PC-9 (cell line): ENCODE data around the gene FHL1. TPM values are rescaled to one million over a fixed set of nuclear protein-coding genes. Genes with fewer than 3 reads are reported as not detected.

Source experiments
- BruUV-seq: library from RNA; stranded (reverse); fragments of 400-500 nt; replicated peaks from 2 replicates; lab custom pipeline; 2021; lab: Mats Ljungman, UMichigan
- CTCF ChIA-PET: fragments of 300-600 bp; sonication (Branson Sonifier 250); formaldehyde crosslinking; loops from one replicate; lab custom pipeline; 2022; ENCODE audit warnings: antibody characterized with exemption; lab: Charles Lee
- POLR2A ChIA-PET: fragments of 300-600 bp; sonication (Branson Sonifier 250); formaldehyde crosslinking; loops from one replicate; lab custom pipeline; 2022; ENCODE audit warnings: antibody characterized with exemption; ENCODE audit not compliant: unreplicated experiment; lab: Charles Lee
- DNase-seq, 2 experiments: peaks; one replicate each; pipeline versions ENCODE4 v3.0.0 to v3.0.0-alpha.2; 2015 to 2022; ENCODE audit warnings: mixed read lengths in 1 of 2
- H2AFZ ChIP-seq: fragments of 200-600 bp; sonication (generic); 2 replicates; pipeline ENCODE4 v1.8.1; 2017; ENCODE audit warnings: antibody characterized with exemption
- H3F3A ChIP-seq: fragments of 200-600 bp; sonication (generic); 2 replicates; pipeline ENCODE4 v1.8.1; 2017; ENCODE audit warnings: antibody characterized with exemption, mild to moderate bottlenecking, low read depth; ENCODE audit not compliant: insufficient read depth
- H3K27ac ChIP-seq: fragments of 200-600 bp; sonication (generic); 2 replicates; pipeline ENCODE4 v1.6.1; 2016; ENCODE audit warnings: mixed run types
- H3K27me3 ChIP-seq: fragments of 200-600 bp; sonication (generic); 2 replicates; pipeline ENCODE4 v1.6.1; 2016; ENCODE audit warnings: low read depth, mixed run types; ENCODE audit not compliant: insufficient read depth
- H3K36me3 ChIP-seq: fragments of 200-600 bp; sonication (generic); 2 replicates; pipeline ENCODE4 v1.6.1; 2016; ENCODE audit warnings: low read depth, mixed run types
- H3K4me1 ChIP-seq: fragments of 200-600 bp; sonication (generic); replicated peaks from 2 replicates; pipeline ENCODE4 v1.6.1; 2016; ENCODE audit warnings: mixed run types; ENCODE audit not compliant: insufficient read depth
- H3K4me2 ChIP-seq: fragments of 200-600 bp; sonication (generic); 2 replicates; pipeline ENCODE4 v1.6.1; 2017; ENCODE audit warnings: mixed run types
- H3K4me3 ChIP-seq: fragments of 200-600 bp; sonication (generic); 2 replicates; pipeline ENCODE4 v1.6.1; 2016; ENCODE audit warnings: mixed run types
- H3K79me2 ChIP-seq: fragments of 200-600 bp; sonication (generic); 2 replicates; pipeline ENCODE4 v1.6.1; 2017; ENCODE audit warnings: low read depth, mixed run types
- H3K9me2 ChIP-seq: fragments of 200-600 bp; sonication (generic); 2 replicates; pipeline ENCODE4 v1.8.1; 2017; ENCODE audit warnings: mild to moderate bottlenecking; ENCODE audit not compliant: insufficient read depth
- H3K9me3 ChIP-seq: fragments of 200-600 bp; sonication (generic); 2 replicates; pipeline ENCODE4 v1.8.1; 2016; ENCODE audit warnings: low read depth; ENCODE audit not compliant: insufficient read depth
- H4K20me1 ChIP-seq: fragments of 200-600 bp; sonication (generic); 2 replicates; pipeline ENCODE4 v1.8.1; 2017; ENCODE audit not compliant: insufficient read depth
- CTCF ChIP-seq: fragments of 200-600 bp; sonication (generic); conservative IDR thresholded peaks from 2 replicates; pipeline ENCODE4 v1.6.1; 2017; ENCODE audit warnings: mixed run types, antibody characterized with exemption, mild to moderate bottlenecking, moderate library complexity
- EZH2 ChIP-seq: fragments of 200-600 bp; sonication (generic); IDR thresholded peaks from 2 replicates; pipeline ENCODE4 v1.8.0; 2017; ENCODE audit warnings: antibody characterized with exemption, low read depth
- intact Hi-C: fragments of 100-400 bp; cut with micrococcal nuclease; formaldehyde crosslinking; loops from one replicate; pipeline ENCODE4 v1.10.0; 2022; ENCODE audit not compliant: unreplicated experiment
- total RNA-seq: library from RNA; stranded (reverse); gene quantifications from 2 replicates; pipeline ENCODE4 v1.2.3, GENCODE V29; 2021

FHL1 gene
- total RNA-seq, 1 experiment from 2014 or later, result 0.65 TPM

DNA sequence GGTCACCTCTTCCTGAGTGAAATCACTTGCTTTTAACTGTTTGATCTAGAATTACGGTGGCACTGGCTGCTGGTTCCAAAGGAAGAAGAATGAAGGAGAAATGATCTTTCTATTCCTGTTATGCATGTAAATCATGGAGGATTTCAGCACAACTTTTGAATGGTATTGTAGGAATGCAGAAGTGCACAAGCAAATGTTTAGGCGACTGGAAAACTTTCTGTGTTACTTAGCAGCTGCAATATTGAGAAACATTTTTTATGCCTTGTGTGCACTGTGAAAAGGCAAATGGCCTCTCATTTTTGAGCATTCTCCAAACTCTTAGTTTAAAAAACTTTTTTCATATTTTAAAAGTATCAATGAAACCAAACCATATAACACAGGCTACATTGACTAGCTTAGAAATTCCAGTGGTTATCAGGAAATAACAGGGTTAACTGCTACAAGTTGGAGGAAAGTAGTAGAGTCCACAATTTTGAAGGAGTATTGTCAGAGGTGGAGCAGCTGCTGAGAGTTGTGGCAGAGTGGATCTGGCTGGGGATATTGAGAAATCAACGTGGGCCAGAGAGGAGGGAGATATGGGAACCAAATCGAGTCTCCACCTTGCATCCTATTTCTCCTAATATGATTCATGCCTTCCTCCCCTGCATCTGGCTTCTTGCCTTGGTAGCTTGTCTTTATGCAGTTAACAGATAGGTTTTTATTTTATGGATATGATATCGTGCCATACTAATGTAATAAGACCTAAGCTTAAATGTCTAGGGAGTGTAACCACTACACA lies 32.0 kb upstream of the FHL1 start:
- ChIA-PET CTCF (no interaction called here), POLR2A (no interaction called here)
- Histone ChIP-seq H3F3A (no peaks in the 10 kb centered on the region), H2AFZ (no peak overlapping the region), H3K4me1 (no peaks in the 10 kb centered on the region), H3K4me3 (no peak overlapping the region), H3K27me3 (no peaks in the 10 kb centered on the region), H3K9me2 (no peaks in the 10 kb centered on the region), H3K36me3 (no peaks in the 10 kb centered on the region), H3K79me2 (no peaks in the 10 kb centered on the region), H3K9me3 (no peaks in the 10 kb centered on the region; the same call in 1 of the 2 replicates), H3K27ac (no peak overlapping the region), H4K20me1 (no peaks in the 10 kb centered on the region), H3K4me2 (no peak overlapping the region)
- no TSS peak for BruUV-seq
- intact Hi-C loops, result no loop called here
- TF ChIP-seq EZH2 (no peak), CTCF (no peak)
- no peak for DNase-seq

GRCh38 chrX:136115904-136116297 lies 31.4 kb upstream of the FHL1 start:
- H2AFZ ChIP-seq, result no peak overlapping the region
- no peak overlapping the region for H3K27ac ChIP-seq
- no TSS peak for BruUV-seq
- no peaks in the 10 kb centered on the region for H3K9me2 ChIP-seq
- H3K9me3 ChIP-seq, result peaks cover 3% of the 10 kb centered on the region; the same call in 1 of the 2 replicates
- intact Hi-C loops, result no loop called here
- ChIA-PET POLR2A (no interaction called here), CTCF (no interaction called here)
- H3K4me1 ChIP-seq, result no peaks in the 10 kb centered on the region
- no peaks in the 10 kb centered on the region for H3F3A ChIP-seq
- no peaks in the 10 kb centered on the region for H3K36me3 ChIP-seq
- H3K27me3 ChIP-seq, result no peaks in the 10 kb centered on the region
- no peak for DNase-seq
- H4K20me1 ChIP-seq, result no peaks in the 10 kb centered on the region
- no peak overlapping the region for H3K4me3 ChIP-seq
- H3K79me2 ChIP-seq, result no peaks in the 10 kb centered on the region
- TF ChIP-seq EZH2, result no peak
- TF ChIP-seq CTCF, result no peak
- no peak overlapping the region for H3K4me2 ChIP-seq

- no peaks in the 10 kb centered on the region for H3F3A ChIP-seq
- H3K4me3 ChIP-seq, result no peak overlapping the region
- TF ChIP-seq CTCF, result no peak
- no peak for TF ChIP-seq EZH2
- no peak overlapping the region for H3K4me2 ChIP-seq
- intact Hi-C loops, result no loop called here
- 0 out of 2 replicates have a peak, but pooled peaks cover 6% of the 10 kb centered on the region for H3K9me3 ChIP-seq
- H3K27ac ChIP-seq, result no peak overlapping the region
- H3K27me3 ChIP-seq, result no peaks in the 10 kb centered on the region
- no peaks in the 10 kb centered on the region for H3K4me1 ChIP-seq
- ChIA-PET POLR2A (no interaction called here), CTCF (no interaction called here)
- H3K79me2 ChIP-seq, result no peaks in the 10 kb centered on the region
- H4K20me1 ChIP-seq, result no peaks in the 10 kb centered on the region
- H3K9me2 ChIP-seq, result no peaks in the 10 kb centered on the region
- no peak for DNase-seq
- H2AFZ ChIP-seq, result no peak overlapping the region
- no peaks in the 10 kb centered on the region for H3K36me3 ChIP-seq
- BruUV-seq, result no TSS peak
Observed at GRCh38 chrX:136121788-136122187, 25.5 kb upstream of the FHL1 start.
